ENCODE data around the gene PNMA3. TPM values are rescaled to one million over a fixed set of nuclear protein-coding genes. Genes with fewer than 3 reads are reported as not detected.

Gene PNMA3
- total RNA-seq, 4 donors from 2014 or later = 0.13 to 0.62 TPM; not detected in 2

- no peak overlapping the region for H3K4me3 ChIP-seq
- no CpG with 5 or more reads among the region's 11 CpGs for WGBS, 2 donors (ENCODE audit: low coverage in 1 of 2)
- no peak for ATAC-seq
- H3K36me3 ChIP-seq = no peaks in the 10 kb centered on the region
- H3K27me3 ChIP-seq = no peaks in the 10 kb centered on the region
- no peaks in the 10 kb centered on the region for H3K9me3 ChIP-seq
- TF ChIP-seq EP300 (IDR thresholded peaks at IDR 0.05) (no peak), POLR2A (IDR thresholded peaks at IDR 0.05) (no peak), POLR2AphosphoS5 (IDR thresholded peaks at IDR 0.05) (no peak)
- TF ChIP-seq, protein P1, sequence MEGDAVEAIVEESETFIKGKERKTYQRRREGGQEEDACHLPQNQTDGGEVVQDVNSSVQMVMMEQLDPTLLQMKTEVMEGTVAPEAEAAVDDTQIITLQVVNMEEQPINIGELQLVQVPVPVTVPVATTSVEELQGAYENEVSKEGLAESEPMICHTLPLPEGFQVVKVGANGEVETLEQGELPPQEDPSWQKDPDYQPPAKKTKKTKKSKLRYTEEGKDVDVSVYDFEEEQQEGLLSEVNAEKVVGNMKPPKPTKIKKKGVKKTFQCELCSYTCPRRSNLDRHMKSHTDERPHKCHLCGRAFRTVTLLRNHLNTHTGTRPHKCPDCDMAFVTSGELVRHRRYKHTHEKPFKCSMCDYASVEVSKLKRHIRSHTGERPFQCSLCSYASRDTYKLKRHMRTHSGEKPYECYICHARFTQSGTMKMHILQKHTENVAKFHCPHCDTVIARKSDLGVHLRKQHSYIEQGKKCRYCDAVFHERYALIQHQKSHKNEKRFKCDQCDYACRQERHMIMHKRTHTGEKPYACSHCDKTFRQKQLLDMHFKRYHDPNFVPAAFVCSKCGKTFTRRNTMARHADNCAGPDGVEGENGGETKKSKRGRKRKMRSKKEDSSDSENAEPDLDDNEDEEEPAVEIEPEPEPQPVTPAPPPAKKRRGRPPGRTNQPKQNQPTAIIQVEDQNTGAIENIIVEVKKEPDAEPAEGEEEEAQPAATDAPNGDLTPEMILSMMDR (IDR thresholded peaks at IDR 0.05) = no peak
- H3K27ac ChIP-seq = no peak overlapping the region
- H3K4me1 ChIP-seq = peaks cover 0 to 8% (median 0%) of the 10 kb centered on the region in 3 donors
Measured at GRCh38 chrX:153029875-153030274, 26.4 kb upstream of the PNMA3 start.

GRCh38 chrX:153030801-153031200 lies 25.5 kb upstream of the PNMA3 start:
- ATAC-seq = no peak

GRCh38 chrX:153032397-153033118 lies 23.7 kb upstream of the PNMA3 start:
- no peak overlapping the region for H3K27ac ChIP-seq
- TF ChIP-seq POLR2A (IDR thresholded peaks at IDR 0.05) = no peak
- TF ChIP-seq, protein P1 (IDR thresholded peaks at IDR 0.05) = peak; percentile 65 to 90 (median 86)
- peaks cover 0 to 8% (median 0%) of the 10 kb centered on the region in 3 donors for H3K4me1 ChIP-seq
- no peaks in the 10 kb centered on the region for H3K9me3 ChIP-seq
- peak overlapping the region; percentile 27 to 39 for H3K4me3 ChIP-seq
- peak; percentile 77 for ATAC-seq
- H3K27me3 ChIP-seq = no peaks in the 10 kb centered on the region
- 67 to 90% methylated on average over 4 to 19 of the region's 64 CpGs for WGBS, 2 donors (ENCODE audit: low coverage in 1 of 2)
- no peaks in the 10 kb centered on the region for H3K36me3 ChIP-seq

More at GRCh38 chrX:153030801-153031200, 25.5 kb upstream of the PNMA3 start:
- Histone ChIP-seq H3K4me3 (no peak overlapping the region), H3K36me3 (no peaks in the 10 kb centered on the region), H3K9me3 (no peaks in the 10 kb centered on the region), H3K4me1 (peaks cover 0 to 8% (median 0%) of the 10 kb centered on the region in 3 donors), H3K27ac (no peak overlapping the region), H3K27me3 (no peaks in the 10 kb centered on the region)
- WGBS, 2 donors (ENCODE audit: low coverage in 1 of 2) = no CpG with 5 or more reads among the region's 12 CpGs
- no peak for TF ChIP-seq POLR2A (IDR thresholded peaks at IDR 0.05)
- no peak for TF ChIP-seq POLR2AphosphoS5 (IDR thresholded peaks at IDR 0.05)

GRCh38 chrX:153049093-153049492 lies 7.2 kb upstream of the PNMA3 start:
- no peaks in the 10 kb centered on the region for H3K27me3 ChIP-seq
- ATAC-seq = no peak
- TF ChIP-seq, protein P1 (IDR thresholded peaks at IDR 0.05) = no peak
- TF ChIP-seq POLR2A (IDR thresholded peaks at IDR 0.05) = no peak
- TF ChIP-seq POLR2AphosphoS5 (IDR thresholded peaks at IDR 0.05) = no peak
- no peak for TF ChIP-seq EP300 (IDR thresholded peaks at IDR 0.05)
- H3K36me3 ChIP-seq = no peaks in the 10 kb centered on the region
- H3K9me3 ChIP-seq = no peaks in the 10 kb centered on the region
- WGBS, 2 donors (ENCODE audit: low coverage in 1 of 2) = no CpG with 5 or more reads among the region's 2 CpGs
- no peak overlapping the region for H3K4me3 ChIP-seq
- no peak overlapping the region for H3K27ac ChIP-seq
- no peaks in the 10 kb centered on the region for H3K4me1 ChIP-seq

DNA sequence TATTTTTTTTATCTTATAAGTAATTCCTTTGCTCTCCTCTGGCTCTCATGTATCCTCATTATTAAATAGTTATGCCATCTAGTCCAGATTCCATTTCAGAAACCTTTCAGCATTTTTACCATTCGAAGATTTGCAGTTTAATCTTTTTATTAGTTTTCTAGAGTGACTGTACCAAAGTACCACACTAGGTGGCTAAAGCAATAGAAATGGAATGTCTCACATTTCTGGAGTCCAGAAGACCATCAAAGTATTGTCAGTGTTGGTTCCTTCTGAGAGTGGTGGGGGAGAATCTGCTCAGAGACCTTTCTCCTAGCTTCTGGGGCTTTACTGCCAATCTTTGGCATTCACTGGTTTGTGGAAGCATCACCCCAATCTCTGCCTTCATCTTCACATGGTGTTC lies 3.7 kb upstream of the PNMA3 start:
- H3K27ac ChIP-seq = no peak overlapping the region
- no peaks in the 10 kb centered on the region for H3K9me3 ChIP-seq
- TF ChIP-seq POLR2AphosphoS5 (IDR thresholded peaks at IDR 0.05) = no peak
- TF ChIP-seq POLR2A (IDR thresholded peaks at IDR 0.05) = no peak
- TF ChIP-seq, protein P1 (IDR thresholded peaks at IDR 0.05) = no peak
- no peak for TF ChIP-seq EP300 (IDR thresholded peaks at IDR 0.05)
- no peak overlapping the region for H3K4me3 ChIP-seq
- no peaks in the 10 kb centered on the region for H3K36me3 ChIP-seq
- H3K27me3 ChIP-seq = peaks cover 23% of the 10 kb centered on the region
- no peak for ATAC-seq
- WGBS, 2 donors (ENCODE audit: low coverage in 1 of 2) = 50% methylated on average over 1 of the region's 1 CpG; no CpG with 5 or more reads in 1 of the 2 donors
- H3K4me1 ChIP-seq = peaks cover 0 to 14% (median 0%) of the 10 kb centered on the region in 3 donors
